Measurements from ENCODE around the gene ZNF354C.

Gene ZNF354C

DNA sequence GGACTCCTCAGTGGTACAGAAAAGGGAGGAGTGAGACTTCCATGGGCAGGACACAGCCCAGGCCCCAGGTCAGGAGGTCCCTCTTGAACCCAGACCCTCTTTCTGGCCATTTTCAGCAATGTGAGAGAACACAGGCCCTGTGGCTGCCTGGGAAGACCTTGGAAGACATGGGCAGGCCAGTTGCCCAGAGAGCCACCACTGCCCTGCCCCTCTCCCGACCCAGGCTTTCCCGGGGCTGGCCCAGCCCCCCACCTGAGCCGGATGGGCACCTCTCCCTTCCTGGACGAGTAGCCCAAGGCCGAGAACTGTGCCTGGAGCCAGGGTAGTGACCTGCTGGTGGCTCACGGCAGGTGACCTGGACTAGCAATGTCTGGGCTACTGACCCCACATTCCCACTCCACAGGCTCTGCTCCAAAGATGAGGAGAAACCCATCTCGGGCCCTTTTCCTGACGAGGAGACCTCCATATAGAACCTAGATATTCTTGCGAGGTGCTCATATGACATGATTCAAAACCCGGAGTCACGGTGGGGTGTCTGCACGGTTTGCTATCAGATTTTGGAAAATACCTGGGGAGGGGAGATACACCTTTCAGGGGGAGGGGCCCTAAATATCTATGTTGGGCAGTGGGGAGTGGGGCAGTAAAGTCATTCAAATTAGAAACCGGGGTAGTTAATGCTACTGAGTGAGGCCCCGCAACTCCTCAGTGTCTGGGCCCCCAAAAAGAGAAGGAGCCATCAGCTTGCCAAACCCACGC, 59.4 kb downstream of the ZNF354C start:
- no peak overlapping the region for H3K4me3 ChIP-seq (replicated peaks in 1 of 2; ENCODE audit: low read depth in 2 of 2, low read length in 2 of 2)
- TF ChIP-seq, protein P1, sequence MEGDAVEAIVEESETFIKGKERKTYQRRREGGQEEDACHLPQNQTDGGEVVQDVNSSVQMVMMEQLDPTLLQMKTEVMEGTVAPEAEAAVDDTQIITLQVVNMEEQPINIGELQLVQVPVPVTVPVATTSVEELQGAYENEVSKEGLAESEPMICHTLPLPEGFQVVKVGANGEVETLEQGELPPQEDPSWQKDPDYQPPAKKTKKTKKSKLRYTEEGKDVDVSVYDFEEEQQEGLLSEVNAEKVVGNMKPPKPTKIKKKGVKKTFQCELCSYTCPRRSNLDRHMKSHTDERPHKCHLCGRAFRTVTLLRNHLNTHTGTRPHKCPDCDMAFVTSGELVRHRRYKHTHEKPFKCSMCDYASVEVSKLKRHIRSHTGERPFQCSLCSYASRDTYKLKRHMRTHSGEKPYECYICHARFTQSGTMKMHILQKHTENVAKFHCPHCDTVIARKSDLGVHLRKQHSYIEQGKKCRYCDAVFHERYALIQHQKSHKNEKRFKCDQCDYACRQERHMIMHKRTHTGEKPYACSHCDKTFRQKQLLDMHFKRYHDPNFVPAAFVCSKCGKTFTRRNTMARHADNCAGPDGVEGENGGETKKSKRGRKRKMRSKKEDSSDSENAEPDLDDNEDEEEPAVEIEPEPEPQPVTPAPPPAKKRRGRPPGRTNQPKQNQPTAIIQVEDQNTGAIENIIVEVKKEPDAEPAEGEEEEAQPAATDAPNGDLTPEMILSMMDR (IDR thresholded peaks at IDR 0.05; ENCODE audit: low read depth, low read length), result no peak
- DNase-seq (ENCODE audit: low read depth in 2 of 2), result no peak

DNA sequence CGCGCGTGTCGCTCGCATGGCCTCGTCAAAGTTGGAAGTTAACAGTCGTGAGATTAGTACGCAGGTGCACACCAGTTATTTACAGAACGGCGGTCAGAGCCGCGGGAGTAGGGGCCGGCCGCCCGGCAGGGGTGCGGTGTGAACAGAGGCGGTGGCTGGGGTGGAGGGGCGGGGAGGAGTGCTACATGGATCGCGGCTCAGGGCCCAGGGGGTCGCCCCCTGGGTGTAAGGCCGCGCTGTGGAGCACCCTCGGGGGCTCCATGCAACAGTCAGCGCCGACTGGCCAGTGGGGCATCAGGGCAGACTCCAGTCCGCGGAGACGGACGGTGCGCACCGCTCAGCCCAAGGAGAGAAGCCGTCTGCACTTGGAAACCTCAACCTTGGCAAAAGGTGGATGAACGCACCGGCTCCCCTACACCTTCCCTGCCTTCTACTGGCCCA, 60.3 kb downstream of the ZNF354C start:
- TF ChIP-seq, protein P1 (IDR thresholded peaks at IDR 0.05; ENCODE audit: low read depth, low read length), result no peak
- DNase-seq (ENCODE audit: low read depth in 2 of 2), result no peak
- no peak overlapping the region for H3K4me3 ChIP-seq (replicated peaks in 1 of 2; ENCODE audit: low read depth in 2 of 2, low read length in 2 of 2)

DNA sequence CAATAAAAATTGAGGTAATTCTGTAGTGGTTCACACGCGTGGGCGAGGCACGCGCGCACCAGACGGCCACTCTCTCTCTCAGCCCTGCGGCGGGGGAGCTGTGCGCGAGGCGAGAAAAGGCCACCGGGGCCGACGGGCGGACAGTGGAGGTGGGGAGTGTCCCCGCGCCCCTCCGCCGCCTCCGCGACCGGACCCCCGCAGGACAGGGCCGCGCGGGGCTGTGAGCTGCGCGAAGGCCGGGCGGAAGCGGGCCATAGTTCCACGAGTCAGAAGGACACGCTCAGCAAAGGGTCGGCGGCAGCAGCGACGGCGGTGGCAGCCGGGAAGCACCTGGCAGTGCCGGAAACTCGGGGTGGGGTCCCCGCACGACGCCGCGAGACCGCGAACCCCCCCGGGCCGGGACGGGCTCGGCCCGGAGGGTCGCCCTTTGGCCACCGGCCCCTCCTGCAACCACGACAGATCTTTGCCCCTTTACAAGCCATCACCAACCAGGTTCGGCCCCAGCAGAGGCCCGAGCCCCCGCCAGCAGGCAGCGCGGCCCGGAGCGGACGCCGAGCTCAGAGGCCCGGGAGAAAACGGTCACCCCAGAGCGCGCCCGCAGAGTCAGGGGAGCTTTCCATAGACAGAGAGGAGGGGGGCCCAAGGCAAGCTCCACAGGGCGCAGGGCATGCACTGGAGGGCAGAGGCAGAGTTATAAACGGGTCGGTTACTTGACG, 60.9 kb downstream of the ZNF354C start:
- no peak for DNase-seq (ENCODE audit: low read depth in 2 of 2)
- TF ChIP-seq, protein P1 (IDR thresholded peaks at IDR 0.05; ENCODE audit: low read depth, low read length), result no peak
- no peak overlapping the region for H3K4me3 ChIP-seq (replicated peaks in 1 of 2; ENCODE audit: low read depth in 2 of 2, low read length in 2 of 2)

DNA sequence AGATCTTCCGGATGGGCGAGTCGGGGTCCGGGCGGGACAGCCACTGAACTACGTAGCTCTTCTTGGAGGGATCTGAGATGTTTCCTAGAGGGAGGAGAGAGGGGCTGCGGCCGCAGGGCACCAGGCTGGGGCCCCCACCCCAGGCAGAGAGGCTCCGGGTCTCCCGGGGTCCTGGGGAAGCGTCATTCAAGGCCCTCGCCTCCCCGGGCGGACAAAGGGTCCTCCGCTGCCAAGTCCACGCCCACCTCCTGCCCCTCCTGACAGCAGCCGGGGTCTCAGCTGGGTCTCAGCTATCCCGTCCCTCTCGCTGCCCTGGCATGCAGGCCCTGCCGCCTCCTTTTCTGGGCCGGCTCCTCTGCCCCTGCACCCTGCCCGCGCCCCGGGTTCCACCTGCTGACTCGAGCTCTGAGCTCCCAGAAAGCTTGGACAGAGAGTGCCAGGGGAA, 61.5 kb downstream of the ZNF354C start:
- TF ChIP-seq, protein P1 (IDR thresholded peaks at IDR 0.05; ENCODE audit: low read depth, low read length), result no peak
- H3K4me3 ChIP-seq (replicated peaks in 1 of 2; ENCODE audit: low read depth in 2 of 2, low read length in 2 of 2), result no peak overlapping the region
- DNase-seq (ENCODE audit: low read depth in 2 of 2), result no peak

DNA sequence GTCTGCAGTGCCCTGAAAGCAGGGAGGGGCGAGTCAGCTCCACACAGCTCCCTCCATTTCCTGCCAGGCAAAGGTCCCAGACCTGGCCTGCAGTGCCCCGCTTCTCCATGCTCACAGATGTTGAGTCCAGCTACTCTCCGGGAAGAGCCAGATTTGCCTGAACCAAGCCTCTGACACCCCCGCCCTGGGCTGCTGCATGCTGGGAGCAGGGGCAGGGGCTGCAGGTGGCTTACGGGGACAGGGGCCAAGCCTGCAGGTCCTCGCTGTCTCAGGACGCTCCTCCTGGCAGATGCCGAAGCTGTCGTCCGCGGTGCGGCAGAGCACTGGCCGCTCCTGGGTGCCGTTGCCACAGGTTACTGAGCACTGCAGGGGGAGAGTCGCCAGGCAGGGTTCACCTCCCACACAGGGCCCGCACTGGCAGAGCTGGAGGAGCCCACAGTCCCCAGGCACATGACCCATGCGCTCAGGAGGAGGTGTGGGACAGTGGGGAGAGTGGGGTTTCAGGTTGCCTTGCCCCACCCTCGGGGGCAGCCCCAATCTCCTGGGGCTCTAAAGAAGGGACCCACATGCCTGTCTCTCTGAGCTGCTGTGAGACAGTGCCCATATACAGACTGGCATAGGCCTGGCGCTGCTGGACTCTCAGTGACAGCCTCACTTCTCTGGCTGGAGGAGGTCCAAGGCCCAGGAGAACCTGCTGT, 62.4 kb downstream of the ZNF354C start:
- H3K4me3 ChIP-seq (replicated peaks in 1 of 2; ENCODE audit: low read depth in 2 of 2, low read length in 2 of 2), result no peak overlapping the region
- no peak for DNase-seq (ENCODE audit: low read depth in 2 of 2)
- TF ChIP-seq, protein P1 (IDR thresholded peaks at IDR 0.05; ENCODE audit: low read depth, low read length), result no peak

DNA sequence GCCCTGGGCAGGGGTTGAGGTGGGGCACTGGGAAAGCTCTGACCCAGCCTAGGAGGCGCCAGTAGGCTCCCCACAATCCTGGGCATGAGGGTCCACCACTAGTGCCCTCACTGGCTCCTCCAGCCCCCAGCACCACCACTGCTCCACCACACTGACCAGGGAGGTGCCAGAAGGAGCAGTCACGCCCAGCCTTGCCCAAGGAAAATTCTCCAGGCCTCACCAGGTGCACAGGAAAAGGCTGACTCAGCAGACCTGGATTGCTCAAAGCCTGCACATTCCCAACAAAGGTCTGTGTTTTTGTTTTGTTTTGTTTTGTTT, 62.9 kb downstream of the ZNF354C start:
- DNase-seq (ENCODE audit: low read depth in 2 of 2), result no peak
- TF ChIP-seq, protein P1 (IDR thresholded peaks at IDR 0.05; ENCODE audit: low read depth, low read length), result no peak
- H3K4me3 ChIP-seq (replicated peaks in 1 of 2; ENCODE audit: low read depth in 2 of 2, low read length in 2 of 2), result no peak overlapping the region
